GM12878 (cell line): ENCODE measurements around the gene CEP126. TPM values are rescaled to one million over a fixed set of nuclear protein-coding genes. Genes with fewer than 3 reads are reported as not detected.

Experiments used
- ATAC-seq: fragments of 200-7000 bp; cut with Tn5 transposase; 3 replicates; pipeline ENCODE4 v1.9.1; 2020; ENCODE audit warnings: mild to moderate bottlenecking, moderate library complexity
- BruUV-seq: library from RNA; stranded (reverse); fragments of 400-500 nt; replicated peaks from 2 replicates; lab custom pipeline; 2021; lab: Mats Ljungman, UMichigan
- CTCF ChIA-PET: fragments of 300-600 bp; sonication (Branson Sonifier 250); formaldehyde crosslinking; extraction: SDS; loops from one replicate; lab custom pipeline; 2021; ENCODE audit warnings: inconsistent platforms; lab: Yijun Ruan, JAX
- POLR2A ChIA-PET: fragments of 350-600 bp; formaldehyde crosslinking; extraction: SDS; loops from one replicate; lab custom pipeline; 2021; ENCODE audit warnings: inconsistent platforms; lab: Charles Lee
- RAD21 ChIA-PET: fragments of 300-600 bp; sonication (Branson Sonifier 250); formaldehyde crosslinking; loops from one replicate; lab custom pipeline; 2023; ENCODE audit warnings: antibody characterized with exemption; ENCODE audit not compliant: unreplicated experiment; lab: Charles Lee
- SMC1A ChIA-PET: fragments of 300-600 bp; sonication (Branson Sonifier 250); formaldehyde crosslinking; loops from one replicate; lab custom pipeline; 2023; ENCODE audit not compliant: unreplicated experiment, uncharacterized antibody; lab: Charles Lee
- DNase-seq: peaks from one replicate; pipeline ENCODE4 v3.0.0-alpha.2; 2011; ENCODE audit warnings: low read depth, low spot score
- FAIRE-seq: peaks from 3 replicates; lab custom pipeline; 2011; peaks lifted over from hg19 to GRCh38; lab: Jason Lieb, UNC
- H2AFZ ChIP-seq: 2 replicates; pipeline ENCODE4 v1.6.0; 2011; ENCODE audit warnings: low read depth, low read length, control low read depth; ENCODE audit not compliant: control insufficient read depth
- H3K27ac ChIP-seq: 2 replicates; pipeline ENCODE4 v1.5.1; 2011; ENCODE audit warnings: control low read depth; ENCODE audit not compliant: control insufficient read depth, insufficient read depth
- H3K27me3 ChIP-seq, 2 experiments: replicated peaks in 1 of 2; 2 replicates each; pipeline versions ENCODE4 v1.6.0 to v1.6.1; 2011; ENCODE audit warnings: low read length in 1 of 2; ENCODE audit not compliant: control insufficient read depth in 2 of 2, insufficient read depth in 2 of 2
- H3K36me3 ChIP-seq, 2 experiments: 2 replicates each; pipeline ENCODE4 v1.5.1; 2011; ENCODE audit warnings: low read length in 1 of 2; ENCODE audit not compliant: control insufficient read depth in 2 of 2, insufficient read depth in 2 of 2
- H3K4me1 ChIP-seq: 2 replicates; pipeline ENCODE4 v1.6.1; 2011; ENCODE audit warnings: mild to moderate bottlenecking, low read length, moderate library complexity, mixed read lengths; ENCODE audit not compliant: control insufficient read depth, insufficient read depth
- H3K4me2 ChIP-seq: 2 replicates; pipeline ENCODE4 v1.6.0; 2011; ENCODE audit warnings: control low read depth; ENCODE audit not compliant: control insufficient read depth, insufficient read depth
- H3K4me3 ChIP-seq: fragments of 200-600 bp; sonication (generic); 2 replicates; pipeline ENCODE4 v1.5.1; 2016
- H3K79me2 ChIP-seq: 2 replicates; pipeline ENCODE4 v1.6.0; 2011; ENCODE audit warnings: low read length; ENCODE audit not compliant: control insufficient read depth, insufficient read depth
- H3K9ac ChIP-seq: 2 replicates; pipeline ENCODE4 v1.8.0; 2011; ENCODE audit warnings: low read length, control low read depth, mixed read lengths; ENCODE audit not compliant: control insufficient read depth, insufficient read depth
- H3K9me3 ChIP-seq: replicated peaks from 3 replicates; pipeline ENCODE4 v1.5.1; 2011; ENCODE audit warnings: mild to moderate bottlenecking, low read length; ENCODE audit not compliant: control insufficient read depth, insufficient read depth
- H4K20me1 ChIP-seq: 2 replicates; pipeline ENCODE4 v1.6.0; 2011; ENCODE audit not compliant: control insufficient read depth, insufficient read depth
- BRCA1 ChIP-seq: IDR thresholded peaks from 2 replicates; pipeline ENCODE4 v1.6.1; 2011; ENCODE audit warnings: low read depth, low read length, improper control_type of control experiment
- CBX3 ChIP-seq: fragments of 200-600 bp; sonication (generic); IDR thresholded peaks from 2 replicates; pipeline ENCODE4 v1.6.1; 2016; ENCODE audit warnings: low read depth, borderline replicate concordance
- DPF2 ChIP-seq: fragments of 450-650 bp; IDR thresholded peaks from 2 replicates; pipeline ENCODE4 v1.6.1; 2017; ENCODE audit warnings: mild to moderate bottlenecking
- ETV6 ChIP-seq, 2 experiments: fragments of 450-650 bp in 1 of 2; IDR thresholded peaks in 1 of 2; conservative IDR thresholded peaks in 1 of 2; 2 replicates each; pipeline ENCODE4 v1.6.1; 2014; ENCODE audit warnings: antibody characterized with exemption in 1 of 2, borderline replicate concordance in 1 of 2, low read depth in 1 of 2, mild to moderate bottlenecking in 1 of 2, moderate library complexity in 1 of 2
- IRF4 ChIP-seq: IDR thresholded peaks from 2 replicates; pipeline ENCODE4 v1.6.1; 2011; ENCODE audit warnings: low read depth, low read length
- MYB ChIP-seq: fragments of 150-350 bp; IDR thresholded peaks from 2 replicates; pipeline ENCODE4 v1.6.1; 2014; ENCODE audit warnings: mild to moderate bottlenecking, low read depth, low read length, borderline replicate concordance
- MYC ChIP-seq: IDR thresholded peaks from 2 replicates; pipeline ENCODE4 v1.6.1; 2011; ENCODE audit warnings: mild to moderate bottlenecking, low read length, moderate library complexity, inconsistent platforms; ENCODE audit not compliant: insufficient read depth, insufficient replicate concordance, insufficient read length, severe bottlenecking
- RBBP5 ChIP-seq: fragments of 200-600 bp; sonication (generic); conservative IDR thresholded peaks from 2 replicates; pipeline ENCODE4 v1.6.1; 2016
- TCF7 ChIP-seq: IDR thresholded peaks from 2 replicates; pipeline ENCODE4 v1.6.1; 2014; ENCODE audit warnings: antibody characterized with exemption, borderline replicate concordance
- WRNIP1 ChIP-seq: IDR thresholded peaks from 2 replicates; pipeline ENCODE4 v1.6.1; 2011; ENCODE audit warnings: low read depth, low read length, improper control_type of control experiment, borderline replicate concordance
- WGBS: methylation state at CpG from one replicate; pipeline ENCODE4 v1.1.6; 2016; ENCODE audit warnings: low lambda C conversion rate; ENCODE audit not compliant: insufficient replicate concordance, insufficient coverage; ENCODE audit errors: missing lambda C conversion rate; 5-methylcytosine and 5-hydroxymethylcytosine counted together
- in situ Hi-C: fragments of 300-500 bp; cut with MboI; formaldehyde crosslinking; loops from 9 replicates; pipeline ENCODE4 v1.14.3; 2018; ENCODE audit warnings: mixed read lengths
- intact Hi-C: fragments of 100-400 bp; cut with micrococcal nuclease; formaldehyde crosslinking; loops from one replicate; pipeline ENCODE4 v1.14.2; 2022; ENCODE audit not compliant: unreplicated experiment
- polyA plus RNA-seq, 11 experiments: library from polyadenylated mRNA; depleted of rRNA in 4 of 11; unstranded in 6 of 11; stranded (reverse) in 5 of 11; fragments of >200 nt; fragmentation: Nextera tagmentation in 4 of 11; fragmentation: Illumina TruSeq in 1 of 11; extraction: Ambion mirVana in 4 of 11; extraction: Trizol in 1 of 11; gene quantifications; 1 replicate in 1 of 11; 2 replicates in 10 of 11; pipeline versions ENCODE4 v1.2.1 to v1.2.3, GENCODE V29; 2011 to 2016; ENCODE audit warnings: inconsistent platforms in 2 of 11, missing spikeins in 2 of 11, low read depth in 1 of 11
- total RNA-seq, 4 experiments: library from RNA; depleted of rRNA in 3 of 4; stranded (reverse); fragments of >200 nt in 3 of 4; fragmentation: Illumina TruSeq in 1 of 4; extraction: Trizol in 1 of 4; gene quantifications; 2 replicates each; pipeline versions ENCODE4 v1.2.1 to v1.2.3, GENCODE V29; 2013 to 2021

The CEP126 gene
- total and polyA plus RNA-seq, 10 of the 15 experiments (the other 5 are each of a cell fraction or from before 2014, with no cell fraction given) = 0.01 TPM; not detected in 8

- Histone ChIP-seq H3K27me3 (no peaks in the 10 kb centered on the region; a peak in 1 of 4 replicates), H3K27ac (no peak overlapping the region), H3K9me3 (no peaks in the 10 kb centered on the region), H3K4me3 (no peak overlapping the region), H4K20me1 (no peaks in the 10 kb centered on the region), H3K79me2 (no peaks in the 10 kb centered on the region), H3K4me1 (no peaks in the 10 kb centered on the region), H3K36me3 (no peaks in the 10 kb centered on the region), H3K4me2 (no peak overlapping the region), H3K9ac (no peak overlapping the region), H2AFZ (no peak overlapping the region)
- TF ChIP-seq WRNIP1 (no peak), DPF2 (no peak), ETV6 (conservative IDR thresholded peaks at IDR 0.05 in 1 of 2, IDR thresholded peaks at IDR 0.05 in 1 of 2; ENCODE audit: borderline replicate concordance in 1 of 2, low read depth in 1 of 2) (no peak), MYB (no peak), CBX3 (no peak), RBBP5 (no peak), TCF7 (no peak), IRF4 (no peak), MYC (no peak), BRCA1 (no peak)
- intact Hi-C loops (no loop called here), in situ Hi-C loops (no loop called here)
- ChIA-PET CTCF (no interaction called here), SMC1A (no interaction called here), RAD21 (no interaction called here), POLR2A (no interaction called here)
- DNase-seq (no peak), ATAC-seq (no peak), FAIRE-seq (no peak)
- BruUV-seq = no TSS peak
- 27% methylated on average over 1 of the region's 1 CpG for WGBS
Measured at GRCh38 chr11:101920992-101921391, 6.2 kb downstream of the CEP126 start.
